GM12875 (cell line): Measurements from ENCODE around the gene OR52E8.

Source experiments
- H3K4me3 ChIP-seq: one replicate; pipeline ENCODE4 v1.5.1; 2011; ENCODE audit warnings: low read depth, low read length, control low read depth
- TF ChIP-seq, protein P1 (sequence below): IDR thresholded peaks from 2 replicates; pipeline ENCODE4 v1.5.1; 2011; ENCODE audit warnings: low read depth, mild to moderate bottlenecking, control low read depth, inconsistent platforms, low read length, moderate library complexity, borderline replicate concordance; ENCODE audit not compliant: insufficient read depth

OR52E8 gene

DNA sequence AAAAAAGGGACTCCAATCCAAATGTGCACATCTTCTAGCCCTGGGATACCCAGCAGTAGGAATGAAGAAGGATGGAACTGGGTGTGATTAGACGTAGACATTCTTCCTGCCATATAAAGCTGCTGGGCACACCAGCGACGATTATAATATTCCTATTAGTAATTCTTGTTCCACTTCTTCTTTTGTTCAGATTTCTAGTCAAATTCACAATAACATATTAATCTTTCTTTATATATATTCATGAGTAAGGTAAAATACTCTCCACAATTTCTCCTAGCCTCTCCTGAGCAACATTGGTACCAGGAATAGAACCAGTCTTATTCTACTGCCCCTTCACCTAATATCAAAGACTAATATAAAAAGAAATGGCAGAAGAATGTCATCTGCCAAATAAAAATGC lies at the start of gene OR52E8:
Gene OR52E8 (minus strand): TSS at position 101 of the 400 bp plus-strand sequence. CDS start 0 bp downstream, at position 101.
- no peak within 1 kb of the TSS for H3K4me3 ChIP-seq
- TF ChIP-seq, protein P1, sequence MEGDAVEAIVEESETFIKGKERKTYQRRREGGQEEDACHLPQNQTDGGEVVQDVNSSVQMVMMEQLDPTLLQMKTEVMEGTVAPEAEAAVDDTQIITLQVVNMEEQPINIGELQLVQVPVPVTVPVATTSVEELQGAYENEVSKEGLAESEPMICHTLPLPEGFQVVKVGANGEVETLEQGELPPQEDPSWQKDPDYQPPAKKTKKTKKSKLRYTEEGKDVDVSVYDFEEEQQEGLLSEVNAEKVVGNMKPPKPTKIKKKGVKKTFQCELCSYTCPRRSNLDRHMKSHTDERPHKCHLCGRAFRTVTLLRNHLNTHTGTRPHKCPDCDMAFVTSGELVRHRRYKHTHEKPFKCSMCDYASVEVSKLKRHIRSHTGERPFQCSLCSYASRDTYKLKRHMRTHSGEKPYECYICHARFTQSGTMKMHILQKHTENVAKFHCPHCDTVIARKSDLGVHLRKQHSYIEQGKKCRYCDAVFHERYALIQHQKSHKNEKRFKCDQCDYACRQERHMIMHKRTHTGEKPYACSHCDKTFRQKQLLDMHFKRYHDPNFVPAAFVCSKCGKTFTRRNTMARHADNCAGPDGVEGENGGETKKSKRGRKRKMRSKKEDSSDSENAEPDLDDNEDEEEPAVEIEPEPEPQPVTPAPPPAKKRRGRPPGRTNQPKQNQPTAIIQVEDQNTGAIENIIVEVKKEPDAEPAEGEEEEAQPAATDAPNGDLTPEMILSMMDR = no peak

DNA sequence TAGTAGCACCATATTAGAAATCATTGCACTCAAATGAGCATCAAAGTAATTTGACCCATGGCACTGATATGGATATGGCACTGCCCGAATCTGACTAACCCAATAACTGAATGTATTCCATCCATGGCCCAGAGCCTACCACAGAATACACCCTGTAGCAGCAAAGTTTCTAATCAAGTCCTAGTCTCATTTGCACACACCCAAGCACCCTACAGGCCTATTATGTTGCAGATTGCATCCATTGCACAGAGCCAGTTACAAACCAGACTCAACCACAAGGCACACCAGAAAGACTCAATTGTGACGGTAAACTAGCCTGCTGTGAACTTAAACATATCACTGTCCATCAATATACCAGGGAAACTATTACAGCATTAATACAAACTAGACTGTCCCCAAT lies 42.0 kb upstream of the OR52E8 start:
- H3K4me3 ChIP-seq = no peak overlapping the region
- TF ChIP-seq, protein P1 = no peak

DNA sequence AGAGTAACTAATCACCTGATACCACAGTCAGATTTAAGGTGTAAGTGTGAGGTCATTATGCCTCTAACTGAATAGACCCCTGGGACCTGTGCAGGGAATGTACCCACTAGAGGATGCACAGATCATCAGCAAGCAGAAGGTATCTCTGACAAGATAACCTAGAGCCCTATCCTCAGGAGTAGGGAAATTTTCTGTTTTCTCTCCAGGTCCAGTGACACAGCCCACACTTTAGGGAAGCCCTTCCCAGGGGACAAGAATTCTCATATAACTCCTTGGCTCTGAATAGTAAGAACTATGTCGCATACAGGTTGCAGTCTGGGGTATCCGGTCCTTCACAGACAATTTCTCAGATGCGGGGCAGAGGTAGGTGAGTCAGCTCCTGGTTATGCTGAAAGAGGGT lies 35.4 kb upstream of the OR52E8 start, which contains the start of gene OR52E5:
Gene OR52E5 (plus strand): TSS at position 301 of the 400 bp plus-strand sequence. CDS start 7,569 bp downstream, outside the sequence.
- no peak within 1 kb of the TSS for H3K4me3 ChIP-seq
- TF ChIP-seq, protein P1 = no peak

DNA sequence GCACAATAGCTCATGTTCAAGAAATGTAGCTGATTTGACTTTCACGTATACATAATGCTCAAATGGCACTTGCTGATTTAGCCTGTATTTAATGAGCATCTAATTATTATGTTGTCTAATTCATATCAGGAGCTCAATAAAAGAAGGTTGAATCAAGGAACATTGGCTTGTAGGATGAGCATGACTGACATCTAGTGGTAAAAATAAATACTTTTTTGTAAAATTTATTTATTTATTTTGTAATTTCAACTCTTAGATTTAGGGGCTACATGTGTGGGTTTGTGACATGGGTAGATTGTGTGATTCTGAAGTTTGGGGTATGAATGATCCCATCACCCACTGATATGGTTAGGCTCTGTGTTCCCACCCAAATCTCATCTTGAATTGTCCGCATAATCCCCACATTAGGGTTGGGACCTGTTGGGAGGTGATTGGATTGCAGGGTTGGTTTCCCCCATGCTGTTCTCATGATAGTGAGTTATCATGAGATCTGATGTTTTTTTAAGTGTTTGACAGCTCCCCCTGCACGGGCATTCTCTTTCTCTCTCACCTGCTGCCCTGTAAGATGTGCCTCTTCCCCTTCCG lies 33.8 kb upstream of the OR52E8 start:
- TF ChIP-seq, protein P1 = 0 out of 2 replicates have a peak, but pooled peaks have one; percentile 16
- no peak overlapping the region for H3K4me3 ChIP-seq

DNA sequence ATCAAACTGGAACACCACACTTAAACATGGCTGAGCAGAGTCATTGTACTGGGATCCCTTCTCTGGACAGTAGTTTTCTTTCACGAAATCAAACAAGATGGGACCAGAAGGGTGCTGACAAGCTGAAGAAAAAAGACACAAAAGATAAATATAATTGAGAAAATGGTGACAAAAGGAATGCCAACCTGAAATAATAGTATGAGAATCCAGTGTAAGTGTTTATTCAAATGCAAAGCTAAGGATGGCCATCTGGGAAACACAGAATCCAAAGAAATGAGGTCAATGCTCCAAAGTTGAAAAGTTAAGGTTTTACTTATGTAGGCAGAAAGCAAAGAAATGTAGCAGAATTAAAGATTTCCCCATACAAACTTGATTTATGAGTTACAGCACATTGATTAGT lies 30.2 kb upstream of the OR52E8 start:
- TF ChIP-seq, protein P1 = no peak
- no peak overlapping the region for H3K4me3 ChIP-seq

DNA sequence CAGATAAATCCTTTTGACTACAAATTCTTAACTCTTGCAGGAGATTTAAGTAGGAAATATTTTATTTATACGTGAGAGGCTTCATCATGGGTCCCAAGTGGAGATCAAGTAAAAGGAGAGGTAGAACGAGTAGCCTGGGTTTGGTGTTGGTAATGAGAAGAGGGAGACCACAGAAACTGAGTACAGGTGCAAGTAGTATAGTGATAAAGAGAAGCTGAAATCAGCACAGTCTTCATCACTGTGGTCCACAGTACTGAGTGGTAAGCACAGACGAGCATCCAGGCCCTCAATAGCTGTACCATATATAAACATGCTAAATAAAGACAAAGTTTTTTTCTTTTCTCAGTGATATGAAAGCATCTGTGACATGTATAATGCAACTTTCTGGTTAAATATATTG lies 29.7 kb upstream of the OR52E8 start:
- H3K4me3 ChIP-seq = no peak overlapping the region
- TF ChIP-seq, protein P1 = no peak

DNA sequence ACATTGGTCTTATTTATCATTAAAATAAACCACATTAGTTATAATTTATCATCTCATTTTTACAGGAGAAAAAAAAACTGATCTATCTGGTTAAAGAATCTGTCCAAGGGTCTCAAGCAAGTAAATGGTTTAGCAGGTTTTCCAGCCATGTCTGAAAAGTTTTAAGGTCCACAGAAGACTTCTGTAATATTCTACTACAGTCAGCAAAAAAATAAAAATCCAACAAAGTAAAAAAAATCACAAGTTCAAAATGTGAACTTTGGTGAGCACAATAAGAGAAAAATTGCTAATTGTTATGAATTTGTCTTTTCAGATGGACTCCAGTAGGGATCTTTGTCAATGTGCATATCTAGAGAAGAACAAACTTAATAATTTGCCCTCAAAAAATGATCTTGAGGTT lies 24.3 kb upstream of the OR52E8 start:
- TF ChIP-seq, protein P1 = no peak
- H3K4me3 ChIP-seq = no peak overlapping the region
